Measurements from ENCODE around the gene CD209.

CD209 gene

GRCh38 chr19:7715671-7716070 is 31.7 kb downstream of the CD209 start:
- TF ChIP-seq ZFP3 (CRISPR knock-in tag; IDR thresholded peaks at IDR 0.05) (no peak), TOX (CRISPR knock-in tag; IDR thresholded peaks at IDR 0.05; ENCODE audit: borderline replicate concordance) (no peak), ZNF565 (CRISPR knock-in tag; conservative IDR thresholded peaks at IDR 0.05; ENCODE audit: low read depth) (no peak), OSR1 (CRISPR knock-in tag; IDR thresholded peaks at IDR 0.05) (no peak), RARB (CRISPR knock-in tag; IDR thresholded peaks at IDR 0.05) (no peak), PATZ1 (CRISPR knock-in tag; IDR thresholded peaks at IDR 0.05; ENCODE audit: borderline replicate concordance) (no peak), ESRRG (CRISPR knock-in tag; IDR thresholded peaks at IDR 0.05) (no peak), GLIS3 (CRISPR knock-in tag; IDR thresholded peaks at IDR 0.05) (no peak), PPARA (CRISPR knock-in tag; IDR thresholded peaks at IDR 0.05; ENCODE audit: borderline replicate concordance) (no peak), ARNTL (CRISPR knock-in tag; IDR thresholded peaks at IDR 0.05; ENCODE audit: borderline replicate concordance, low read depth) (no peak), ZFP30 (CRISPR knock-in tag; IDR thresholded peaks at IDR 0.05) (no peak), ZC3H10 (CRISPR knock-in tag; IDR thresholded peaks at IDR 0.05) (no peak), CSRNP3 (CRISPR knock-in tag; IDR thresholded peaks at IDR 0.05) (no peak), BACH2 (CRISPR knock-in tag; IDR thresholded peaks at IDR 0.05; ENCODE audit: borderline replicate concordance) (no peak), CREB5 (CRISPR knock-in tag; IDR thresholded peaks at IDR 0.05; ENCODE audit: low read depth) (no peak), TSHZ2 (CRISPR knock-in tag; IDR thresholded peaks at IDR 0.05) (no peak)
- ATAC-seq: no peak

GRCh38 chr19:7710616-7711015 is 36.7 kb downstream of the CD209 start:
- ATAC-seq: no peak
- TF ChIP-seq ZC3H10 (CRISPR knock-in tag; IDR thresholded peaks at IDR 0.05) (no peak), ZFP3 (CRISPR knock-in tag; IDR thresholded peaks at IDR 0.05) (no peak), TOX (CRISPR knock-in tag; IDR thresholded peaks at IDR 0.05; ENCODE audit: borderline replicate concordance) (no peak), ZNF70 (CRISPR knock-in tag; IDR thresholded peaks at IDR 0.05) (no peak), BACH2 (CRISPR knock-in tag; IDR thresholded peaks at IDR 0.05; ENCODE audit: borderline replicate concordance) (no peak), PPARA (CRISPR knock-in tag; IDR thresholded peaks at IDR 0.05; ENCODE audit: borderline replicate concordance) (no peak), TCF4 (CRISPR knock-in tag; IDR thresholded peaks at IDR 0.05; ENCODE audit: borderline replicate concordance) (no peak), CREB5 (CRISPR knock-in tag; IDR thresholded peaks at IDR 0.05; ENCODE audit: low read depth) (no peak), ZNF8 (CRISPR knock-in tag; IDR thresholded peaks at IDR 0.05) (no peak), PATZ1 (CRISPR knock-in tag; IDR thresholded peaks at IDR 0.05; ENCODE audit: borderline replicate concordance) (no peak), OSR1 (CRISPR knock-in tag; IDR thresholded peaks at IDR 0.05) (no peak), CSDC2 (CRISPR knock-in tag; IDR thresholded peaks at IDR 0.05) (no peak), ESRRG (CRISPR knock-in tag; IDR thresholded peaks at IDR 0.05) (no peak), ZFP30 (CRISPR knock-in tag; IDR thresholded peaks at IDR 0.05) (no peak), ZNF565 (CRISPR knock-in tag; conservative IDR thresholded peaks at IDR 0.05; ENCODE audit: low read depth) (no peak)
